ENCODE results near the gene XYLT1. TPM values are rescaled to one million over a fixed set of nuclear protein-coding genes. Genes with fewer than 3 reads are reported as not detected.

Gene XYLT1
- polyA plus RNA-seq, 1 of the 3 experiments (the other 2 are of a cell fraction): 17.6 TPM

- CTCF ChIA-PET: interaction anchor here (0.7 kb wide), 1 partner anchor 24 kb away, joined by 4 read pairs; no protein-coding TSS in a partner anchor
- no peaks in the 10 kb centered on the region for H3F3A ChIP-seq (replicated peaks; ENCODE audit: insufficient read depth)
- H3K9me2 ChIP-seq: peaks cover 2% of the 10 kb centered on the region; the same call in 1 of the 2 replicates
- peak; percentile 22; the same call in 1 of the 2 replicates for TF ChIP-seq RAD21 (IDR thresholded peaks at IDR 0.05; ENCODE audit: low read length)
- TF ChIP-seq, protein P1, sequence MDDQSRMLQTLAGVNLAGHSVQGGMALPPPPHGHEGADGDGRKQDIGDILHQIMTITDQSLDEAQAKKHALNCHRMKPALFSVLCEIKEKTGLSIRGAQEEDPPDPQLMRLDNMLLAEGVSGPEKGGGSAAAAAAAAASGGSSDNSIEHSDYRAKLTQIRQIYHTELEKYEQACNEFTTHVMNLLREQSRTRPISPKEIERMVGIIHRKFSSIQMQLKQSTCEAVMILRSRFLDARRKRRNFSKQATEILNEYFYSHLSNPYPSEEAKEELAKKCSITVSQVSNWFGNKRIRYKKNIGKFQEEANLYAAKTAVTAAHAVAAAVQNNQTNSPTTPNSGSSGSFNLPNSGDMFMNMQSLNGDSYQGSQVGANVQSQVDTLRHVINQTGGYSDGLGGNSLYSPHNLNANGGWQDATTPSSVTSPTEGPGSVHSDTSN (IDR thresholded peaks at IDR 0.05): no peak
- 11% methylated on average over 4 of the region's 4 CpGs for WGBS (ENCODE audit: low lambda C conversion rate)
- DNase-seq: no peak
- no peak overlapping the region for H3K9ac ChIP-seq
- no peak overlapping the region for H3K4me2 ChIP-seq
- no peaks in the 10 kb centered on the region for H3K9me3 ChIP-seq
- POLR2A ChIA-PET: no interaction called here
- no peak overlapping the region for H3K4me3 ChIP-seq (ENCODE audit: low read depth in 2 of 2, low read length in 1 of 2)
- H3K4me1 ChIP-seq (ENCODE audit: control insufficient read depth in 1 of 2, insufficient read depth in 2 of 2, low read depth in 1 of 2, low read length in 1 of 2): peaks cover 0 to 5% of the 10 kb centered on the region in 2 experiments; a peak in 1 of 4 replicates
- H3K36me3 ChIP-seq (replicated peaks in 1 of 2; ENCODE audit: control insufficient read depth in 1 of 2, insufficient read depth in 2 of 2, low read length in 1 of 2): no peaks in the 10 kb centered on the region
- no peaks in the 10 kb centered on the region for H3K79me2 ChIP-seq (ENCODE audit: insufficient read depth)
- no peak overlapping the region for H2AFZ ChIP-seq (ENCODE audit: low read depth)
- no peaks in the 10 kb centered on the region for H4K20me1 ChIP-seq (ENCODE audit: insufficient read depth)
- no peaks in the 10 kb centered on the region for H3K27me3 ChIP-seq (ENCODE audit: insufficient read depth)
- no peak overlapping the region for H3K27ac ChIP-seq (ENCODE audit: low read depth in 2 of 2, low read length in 1 of 2)
Observed at GRCh38 chr16:17053536-17054160, 417.1 kb downstream of the XYLT1 start.

Small RNA genes lying within 50 kb of the gene (small RNA-seq; reads per million reads assigned to genes)
- gene AC109446.1: 0 reads per million in 7 experiments

Measured in SK-N-SH (cell line).